GM19397 (cell line): Measurements from ENCODE around the gene POLRMT.

ENCODE experiments used
- ATAC-seq: cut with Tn5 transposase; IDR thresholded peaks from one replicate; pipeline ENCODE4 v1.9.1; 2021; ENCODE audit warnings: mild to moderate bottlenecking, moderate library complexity; ENCODE audit not compliant: unreplicated experiment

Gene POLRMT

GRCh38 chr19:663682-664117 lies 30.4 kb upstream of the POLRMT start:
- no peak for ATAC-seq

- peak; percentile 65 for ATAC-seq
These were observed 29.8 kb upstream of the POLRMT start, which contains the start of gene RNF126 for GRCh38 chr19:662962-663681. Gene RNF126, minus strand, starts transcription at chr19:663214. Its CDS starts 93 bp downstream, at chr19:663121.

GRCh38 chr19:662207-662961 lies 29.0 kb upstream of the POLRMT start:
- ATAC-seq = peak; percentile 12

- no peak for ATAC-seq
These were observed 28.3 kb upstream of the POLRMT start for GRCh38 chr19:661427-662196.

- ATAC-seq = no peak
These were observed 27.6 kb upstream of the POLRMT start for GRCh38 chr19:660793-661426.

- no peak for ATAC-seq
These were observed 25.8 kb upstream of the POLRMT start for GRCh38 chr19:658916-659839.

- ATAC-seq = no peak
These were observed 24.9 kb upstream of the POLRMT start for GRCh38 chr19:658059-658839.

- ATAC-seq = no peak
These were observed 24.3 kb upstream of the POLRMT start for GRCh38 chr19:657611-658010.

- ATAC-seq = no peak
These were observed 23.6 kb upstream of the POLRMT start for GRCh38 chr19:656751-657559.

GRCh38 chr19:655691-656090 lies 22.4 kb upstream of the POLRMT start:
- no peak for ATAC-seq

- ATAC-seq = no peak
These were observed 20.1 kb upstream of the POLRMT start for GRCh38 chr19:653425-653824.

GRCh38 chr19:652467-653389 lies 19.4 kb upstream of the POLRMT start:
- ATAC-seq = no peak

GRCh38 chr19:651991-652390 lies 18.7 kb upstream of the POLRMT start:
- ATAC-seq = no peak

GRCh38 chr19:651114-651818 lies 17.9 kb upstream of the POLRMT start:
- ATAC-seq = no peak

GRCh38 chr19:650121-650520 lies 16.8 kb upstream of the POLRMT start:
- no peak for ATAC-seq

- no peak for ATAC-seq
These were observed 15.8 kb upstream of the POLRMT start for GRCh38 chr19:648904-649801.
